Stimulated activated CD4-positive, alpha-beta T cell treated with anti-CD3 and anti-CD28 coated beads, TNF-alpha, amount 100 ng/mL, for 1 hour (primary cell): ENCODE data around the gene SLC22A3.
"Not testable (repeated sequence)": the region's sequence is repeated elsewhere in the genome, so short reads cannot be mapped to it uniquely, and the experiment has no call there.

Experiments used
- DNase-seq, 3 donors: peaks; one replicate each; pipeline ENCODE4 v3.0.0-alpha.2; 2020; ENCODE audit warnings: low read depth in 3 of 3, low spot score in 1 of 3

Gene SLC22A3, protein sequence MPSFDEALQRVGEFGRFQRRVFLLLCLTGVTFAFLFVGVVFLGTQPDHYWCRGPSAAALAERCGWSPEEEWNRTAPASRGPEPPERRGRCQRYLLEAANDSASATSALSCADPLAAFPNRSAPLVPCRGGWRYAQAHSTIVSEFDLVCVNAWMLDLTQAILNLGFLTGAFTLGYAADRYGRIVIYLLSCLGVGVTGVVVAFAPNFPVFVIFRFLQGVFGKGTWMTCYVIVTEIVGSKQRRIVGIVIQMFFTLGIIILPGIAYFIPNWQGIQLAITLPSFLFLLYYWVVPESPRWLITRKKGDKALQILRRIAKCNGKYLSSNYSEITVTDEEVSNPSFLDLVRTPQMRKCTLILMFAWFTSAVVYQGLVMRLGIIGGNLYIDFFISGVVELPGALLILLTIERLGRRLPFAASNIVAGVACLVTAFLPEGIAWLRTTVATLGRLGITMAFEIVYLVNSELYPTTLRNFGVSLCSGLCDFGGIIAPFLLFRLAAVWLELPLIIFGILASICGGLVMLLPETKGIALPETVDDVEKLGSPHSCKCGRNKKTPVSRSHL

GRCh38 chr6:160348223-160349019 is at the start of gene SLC22A3:
TSS of gene SLC22A3 (plus strand) at chr6:160348378. CDS start at chr6:160348420, 42 bp downstream.
- DNase-seq, result no peak

DNA sequence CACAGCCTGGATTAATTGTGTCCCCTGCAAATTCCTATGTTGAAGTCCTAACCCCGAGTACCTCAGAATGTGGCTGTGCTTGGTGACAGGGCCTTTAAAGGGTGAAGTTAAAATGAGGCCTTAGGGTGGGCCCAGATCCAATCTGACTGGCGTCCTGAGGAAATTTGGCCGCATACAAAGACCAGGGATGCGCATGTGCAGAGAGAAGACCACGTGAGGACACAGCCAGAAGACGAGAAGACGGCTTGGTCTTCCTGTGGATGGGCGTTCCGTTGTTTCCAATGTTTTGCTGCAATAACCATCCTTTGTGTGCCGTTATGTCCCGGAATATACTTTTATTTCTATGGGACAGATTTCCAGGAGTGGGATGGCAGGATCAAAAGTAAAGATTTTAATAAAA is 48.6 kb upstream of the SLC22A3 start:
- DNase-seq, result no peak

DNA sequence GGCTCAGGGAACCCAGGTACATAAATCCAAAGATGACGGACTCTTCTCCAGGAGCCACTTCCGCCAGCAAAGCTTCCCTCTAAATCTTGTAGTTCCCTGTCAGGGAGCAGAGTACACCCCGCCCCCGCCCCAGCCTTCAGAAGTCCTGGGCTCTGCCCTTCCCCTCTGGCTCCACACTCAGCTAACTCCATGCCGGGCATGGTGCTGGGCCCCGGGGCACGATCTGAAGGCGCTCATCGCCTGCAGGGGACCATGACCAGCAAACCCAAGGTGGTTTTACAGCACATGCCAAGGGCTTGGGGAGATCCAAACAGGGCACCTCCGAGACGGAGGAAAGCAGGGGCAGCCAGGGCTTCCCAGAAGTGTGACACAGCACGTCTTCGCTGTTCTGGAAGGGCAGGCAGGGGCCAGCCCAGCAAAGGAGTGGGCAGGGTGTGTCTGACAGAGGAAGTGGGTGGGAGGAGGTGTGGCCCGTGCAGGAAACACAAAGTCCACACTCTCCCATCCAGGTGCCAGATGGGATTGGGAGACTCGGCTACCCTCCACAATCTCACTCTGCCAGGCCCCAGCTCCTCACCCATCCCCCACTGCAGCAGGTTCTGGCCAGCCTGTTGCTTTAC is 48.0 kb upstream of the SLC22A3 start:
- no peak for DNase-seq

DNA sequence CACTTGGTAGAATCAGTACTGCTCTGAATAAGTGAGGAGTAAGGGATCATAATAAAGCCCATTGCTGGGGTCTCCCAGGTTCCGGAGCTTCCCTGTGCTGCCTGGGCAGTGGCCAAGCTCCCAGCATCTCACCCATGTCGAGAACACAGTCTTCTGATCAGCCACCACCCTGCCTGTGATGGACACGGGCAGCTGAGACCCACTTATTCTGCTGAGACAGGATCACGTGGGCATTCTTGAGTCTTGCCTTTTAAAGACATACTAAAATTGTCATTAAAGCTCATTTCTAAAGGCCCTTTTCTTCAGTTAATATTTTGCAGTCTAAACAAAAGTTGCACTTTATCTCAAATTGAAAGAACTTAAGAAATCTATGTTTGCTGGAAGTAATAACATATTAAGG is 46.8 kb upstream of the SLC22A3 start:
- DNase-seq, result no peak

- DNase-seq, result not testable (repeated sequence)
Measured at GRCh38 chr6:160302431-160303082, 45.6 kb upstream of the SLC22A3 start.

DNA sequence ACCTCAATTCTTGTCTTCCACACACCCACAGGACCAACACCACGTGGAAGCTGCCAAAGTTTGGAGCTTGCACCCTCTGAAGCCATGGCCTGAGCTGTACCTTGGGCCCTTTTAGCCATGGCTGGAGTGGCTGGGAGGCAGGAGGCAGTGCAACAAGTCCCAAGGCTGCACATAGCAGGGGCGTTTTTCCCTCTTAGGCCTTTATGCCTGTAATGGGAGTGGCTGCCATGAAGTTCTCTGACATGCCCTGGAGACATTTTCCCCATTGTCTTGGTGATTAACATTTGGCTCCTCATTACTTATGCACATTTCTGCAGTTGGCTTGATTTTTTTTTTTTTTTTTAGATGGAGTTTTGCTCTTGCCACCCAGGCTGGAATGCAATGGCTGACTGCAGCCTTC is 44.4 kb upstream of the SLC22A3 start:
- DNase-seq, result no peak

- no peak for DNase-seq
Measured at GRCh38 chr6:160305926-160306713, 42.1 kb upstream of the SLC22A3 start.

DNA sequence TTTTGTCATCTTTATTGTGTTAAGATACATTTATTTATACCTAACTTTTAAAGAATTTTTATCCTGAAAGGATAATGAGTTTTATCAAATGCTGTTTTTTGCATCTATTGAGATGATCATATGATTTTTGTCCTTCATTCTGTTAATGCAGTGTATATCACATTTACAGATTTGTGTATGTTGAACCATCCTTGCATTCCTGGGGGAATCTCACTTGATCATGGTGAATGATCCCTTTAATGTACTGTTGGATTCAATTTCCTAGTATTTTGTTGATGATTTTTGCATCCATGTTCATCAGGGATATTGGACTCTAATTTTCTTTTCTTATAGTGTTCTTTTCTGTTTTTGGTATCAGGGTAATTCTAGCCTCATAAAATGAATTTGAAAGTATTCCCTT is 38.5 kb upstream of the SLC22A3 start:
- DNase-seq, result no peak

GRCh38 chr6:160312900-160313299 is 35.3 kb upstream of the SLC22A3 start:
- DNase-seq, result no peak

DNA sequence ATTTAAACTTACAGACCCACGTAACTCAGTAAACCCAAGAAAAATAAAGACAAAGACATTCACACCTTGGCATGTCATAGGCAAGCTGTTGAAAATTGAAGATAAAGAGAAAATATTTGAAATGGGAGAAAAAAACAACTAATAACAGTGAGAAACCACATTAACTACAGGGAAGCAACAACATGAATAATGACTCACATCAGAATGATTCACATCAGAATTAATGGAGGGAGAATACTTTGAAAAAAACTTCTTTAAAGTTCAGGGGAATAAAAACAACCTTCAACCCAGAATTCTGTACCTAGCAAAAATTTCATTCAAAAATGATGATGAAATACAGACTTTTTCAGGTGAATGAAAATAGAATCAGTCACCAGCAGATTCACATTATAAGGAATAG is 32.9 kb upstream of the SLC22A3 start:
- DNase-seq, result no peak

DNA sequence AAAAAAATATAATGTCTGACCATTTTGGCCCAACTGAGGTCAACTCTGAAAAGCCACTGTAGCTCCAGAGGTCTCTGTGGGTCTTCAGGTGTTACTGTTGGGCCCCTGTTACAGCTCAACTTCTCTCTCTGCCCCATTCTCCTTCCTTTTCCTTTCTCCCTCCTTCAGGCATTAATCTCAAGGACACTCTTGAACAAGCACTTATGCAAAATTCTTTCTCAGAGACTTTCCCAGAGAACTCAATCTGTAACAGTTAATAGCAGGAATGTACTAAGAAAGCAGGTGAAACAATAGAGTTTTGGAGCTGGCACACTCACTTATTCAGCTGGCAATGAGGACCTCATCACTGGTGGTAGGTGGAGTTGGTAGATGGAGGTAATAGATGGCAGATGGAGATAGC is 31.9 kb upstream of the SLC22A3 start:
- no peak for DNase-seq

DNA sequence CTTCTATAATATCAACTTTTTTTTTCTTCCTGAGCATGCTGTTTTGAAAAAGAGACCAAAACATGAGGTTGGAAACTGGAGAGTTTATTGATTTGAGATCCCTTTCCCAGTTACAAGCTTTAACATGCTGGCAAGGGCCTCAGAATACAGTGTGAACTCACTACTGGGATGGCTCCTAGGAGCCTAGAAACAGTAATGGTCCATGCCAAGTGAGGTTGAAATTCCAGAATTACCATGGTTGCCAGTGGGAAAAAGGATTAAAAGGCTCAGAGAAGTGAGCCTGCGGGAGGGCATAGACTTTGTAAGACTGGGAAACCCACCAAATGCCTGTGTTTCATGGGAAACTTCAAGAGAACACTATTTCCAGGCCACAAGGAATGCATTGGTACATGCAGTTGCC is 28.9 kb upstream of the SLC22A3 start:
- no peak for DNase-seq

DNA sequence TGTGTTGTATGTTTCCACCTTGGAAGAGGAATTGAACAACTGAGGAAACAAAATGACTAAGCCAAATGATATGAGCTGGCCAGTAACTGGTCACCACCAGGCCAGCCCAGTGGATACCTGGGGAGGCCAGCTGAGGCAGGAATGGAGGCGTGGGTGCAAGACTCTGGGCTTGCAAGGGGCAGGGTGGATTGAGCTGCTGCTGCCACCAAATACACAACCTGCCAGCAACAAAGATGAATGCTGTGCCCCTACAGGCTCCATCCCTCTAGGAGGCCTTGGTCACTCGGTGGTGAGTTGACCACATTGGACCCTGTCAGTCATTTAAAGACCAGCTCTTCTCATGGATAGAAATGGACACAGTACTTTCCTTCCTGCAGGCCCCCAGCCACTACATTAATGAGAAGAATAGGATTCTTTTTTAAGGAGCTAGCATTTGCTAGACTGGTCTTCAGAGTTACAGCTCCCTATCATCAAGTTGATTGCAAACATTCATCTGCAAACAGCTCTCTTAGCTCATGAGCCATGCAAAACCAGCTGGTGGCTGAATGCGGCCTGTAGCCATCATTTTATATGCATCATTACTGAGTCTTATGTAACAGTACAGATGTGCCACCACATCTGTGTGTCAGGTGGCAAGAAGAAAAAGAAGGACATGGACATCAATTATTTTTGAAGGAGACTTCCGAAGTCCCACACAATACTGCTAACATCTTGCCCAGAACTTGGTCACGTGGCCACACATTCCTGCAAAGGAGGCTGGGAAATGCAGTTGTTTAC is 26.3 kb upstream of the SLC22A3 start:
- no peak for DNase-seq

DNA sequence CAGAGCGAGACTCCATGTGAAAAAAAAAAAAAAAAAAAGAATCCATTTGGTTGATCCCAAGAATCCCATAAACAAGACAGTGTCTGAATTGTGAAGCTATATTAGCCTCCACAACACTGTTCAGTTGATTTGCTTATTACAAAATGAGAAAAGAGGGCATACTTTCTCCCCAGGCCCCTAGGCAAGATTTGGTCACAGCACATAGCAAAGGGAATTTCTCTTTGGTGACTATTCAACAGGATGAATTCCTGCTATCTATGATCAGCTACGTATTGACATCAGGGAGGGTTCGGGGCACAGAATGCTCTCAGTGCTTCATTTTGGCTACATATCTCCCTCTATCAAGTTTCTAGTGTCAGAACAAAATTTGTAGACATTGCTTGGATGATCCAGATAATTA is 20.2 kb upstream of the SLC22A3 start:
- DNase-seq, result no peak

DNA sequence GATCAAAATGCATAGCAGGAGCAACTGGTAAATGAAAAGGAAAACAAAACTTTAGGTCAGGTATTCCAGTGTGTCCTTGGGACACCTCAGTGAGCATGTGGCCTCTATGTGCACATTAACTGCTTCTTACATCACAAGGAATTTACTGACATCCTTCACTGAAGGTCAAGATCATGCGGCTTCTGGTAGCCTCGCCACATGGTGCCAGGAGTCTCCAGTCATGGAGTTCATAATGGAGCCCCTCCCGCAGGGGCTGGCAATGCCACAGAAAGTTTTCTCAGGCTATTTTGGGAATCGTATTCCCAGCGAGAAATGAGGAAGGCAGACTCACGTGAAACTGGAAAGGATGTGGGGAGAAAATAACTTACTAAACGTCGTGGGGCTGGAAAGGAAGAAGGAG is 19.7 kb upstream of the SLC22A3 start:
- no peak for DNase-seq

DNA sequence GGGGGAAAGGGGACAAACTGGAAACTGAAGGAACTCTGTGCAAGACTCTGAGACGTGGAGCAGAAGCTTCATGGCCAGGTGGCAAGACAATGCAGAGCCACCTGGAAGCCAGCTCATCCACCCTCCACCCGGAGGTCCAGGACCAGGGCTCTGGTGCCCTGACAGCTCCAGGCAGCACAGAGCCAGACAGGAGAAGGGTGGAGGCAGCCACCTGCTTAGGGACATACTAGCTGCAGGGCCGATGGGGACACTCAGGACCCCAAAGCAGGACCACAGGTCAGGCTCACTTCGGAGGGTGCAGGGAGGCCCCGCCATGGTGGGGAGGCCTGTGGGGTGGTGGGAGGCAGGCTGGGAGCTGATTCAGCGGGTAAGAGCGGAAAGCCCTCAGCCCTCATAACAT is 19.0 kb upstream of the SLC22A3 start:
- no peak for DNase-seq

- no peak for DNase-seq
Measured at GRCh38 chr6:160330619-160331018, 17.6 kb upstream of the SLC22A3 start.

DNA sequence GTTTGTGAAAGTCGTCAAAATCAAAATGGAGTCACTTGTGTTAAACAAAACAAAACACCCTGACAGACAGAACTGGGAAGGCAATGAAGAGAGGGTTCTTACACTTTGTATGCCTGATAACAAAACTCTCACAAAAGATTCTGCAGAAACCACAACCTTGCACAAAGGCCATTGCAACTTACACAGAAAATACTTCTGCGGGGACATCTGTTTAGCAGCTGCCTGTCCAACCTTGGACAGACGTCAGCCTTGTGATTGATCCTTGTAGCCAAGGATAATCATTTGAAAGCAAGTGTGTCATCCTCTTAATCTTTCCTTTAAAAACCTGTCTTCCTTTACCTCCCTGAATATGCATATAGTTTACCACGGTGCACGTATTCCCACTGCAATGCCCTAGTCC is 17.0 kb upstream of the SLC22A3 start:
- no peak for DNase-seq

GRCh38 chr6:160331753-160332152 is 16.4 kb upstream of the SLC22A3 start:
- DNase-seq, result no peak

GRCh38 chr6:160333101-160333500 is 15.1 kb upstream of the SLC22A3 start:
- no peak for DNase-seq
